GM23248 (cell line): ENCODE data around the gene MFAP2. TPM values are rescaled to one million over a fixed set of nuclear protein-coding genes. Genes with fewer than 3 reads are reported as not detected.
A peak's percentile ranks its signal among the peaks of the same experiment; 100 is the strongest.

Source experiments
- DNase-seq: peaks from one replicate; pipeline ENCODE4 v3.0.0-alpha.2; 2015
- H2AFZ ChIP-seq: fragments of 200-600 bp; sonication (generic); 2 replicates; pipeline ENCODE4 v1.6.1; 2016; ENCODE audit warnings: antibody characterized with exemption
- H3F3A ChIP-seq: fragments of 200-600 bp; sonication (generic); 2 replicates; pipeline ENCODE4 v1.6.1; 2016; ENCODE audit warnings: mild to moderate bottlenecking, antibody characterized with exemption, mixed run types; ENCODE audit not compliant: insufficient read depth
- H3K27ac ChIP-seq: fragments of 200-600 bp; sonication (generic); 2 replicates; pipeline ENCODE4 v1.5.1; 2016; ENCODE audit warnings: mild to moderate bottlenecking
- H3K27me3 ChIP-seq: fragments of 200-600 bp; sonication (generic); replicated peaks from 2 replicates; pipeline ENCODE4 v1.6.1; 2016; ENCODE audit warnings: mild to moderate bottlenecking; ENCODE audit not compliant: insufficient read depth
- H3K36me3 ChIP-seq: fragments of 200-600 bp; sonication (generic); 2 replicates; pipeline ENCODE4 v1.6.1; 2016; ENCODE audit warnings: low read depth, mild to moderate bottlenecking
- H3K4me1 ChIP-seq: fragments of 200-600 bp; sonication (generic); 2 replicates; pipeline ENCODE4 v1.6.1; 2016; ENCODE audit warnings: mild to moderate bottlenecking; ENCODE audit not compliant: insufficient read depth
- H3K4me2 ChIP-seq: fragments of 200-600 bp; sonication (generic); one replicate; pipeline ENCODE4 v1.6.1; 2016; ENCODE audit warnings: mild to moderate bottlenecking; ENCODE audit not compliant: unreplicated experiment
- H3K4me3 ChIP-seq: fragments of 200-600 bp; sonication (generic); 2 replicates; pipeline ENCODE4 v1.5.1; 2016; ENCODE audit warnings: mild to moderate bottlenecking
- H3K79me2 ChIP-seq: fragments of 200-600 bp; sonication (generic); 2 replicates; pipeline ENCODE4 v1.6.1; 2016; ENCODE audit warnings: mild to moderate bottlenecking; ENCODE audit not compliant: insufficient read depth
- H3K9ac ChIP-seq: fragments of 200-600 bp; sonication (generic); 2 replicates; pipeline ENCODE4 v1.6.1; 2016; ENCODE audit warnings: mild to moderate bottlenecking
- H3K9me2 ChIP-seq: fragments of 200-600 bp; sonication (generic); 2 replicates; pipeline ENCODE4 v1.6.1; 2016; ENCODE audit warnings: mixed run types, mild to moderate bottlenecking, moderate library complexity; ENCODE audit not compliant: insufficient read depth
- H3K9me3 ChIP-seq: fragments of 200-600 bp; sonication (generic); one replicate; pipeline ENCODE4 v1.6.1; 2017; ENCODE audit warnings: low read depth
- H4K20me1 ChIP-seq: fragments of 200-600 bp; sonication (generic); 2 replicates; pipeline ENCODE4 v1.6.0; 2016; ENCODE audit not compliant: insufficient read depth
- EZH2 ChIP-seq: fragments of 200-600 bp; sonication (generic); IDR thresholded peaks from 2 replicates; pipeline ENCODE4 v1.6.1; 2018; ENCODE audit warnings: antibody characterized with exemption, mild to moderate bottlenecking; ENCODE audit not compliant: insufficient read depth, poor library complexity, severe bottlenecking
- EZH2phosphoT487 ChIP-seq: fragments of 200-600 bp; sonication (generic); IDR thresholded peaks from 2 replicates; pipeline ENCODE4 v1.6.1; 2018; ENCODE audit warnings: antibody characterized with exemption, moderate library complexity, mild to moderate bottlenecking, low read depth; ENCODE audit not compliant: insufficient read depth
- WGBS, 2 experiments: methylation state at CpG; one replicate each; pipeline ENCODE4 v1.1.6; 2015 to 2017; ENCODE audit warnings: low lambda C conversion rate in 2 of 2, low coverage in 1 of 2; ENCODE audit errors: missing lambda C conversion rate in 2 of 2; 5-methylcytosine and 5-hydroxymethylcytosine counted together
- in situ Hi-C: fragments of 300-500 bp; cut with MboI; formaldehyde crosslinking; loops from 2 replicates; pipeline ENCODE4 v1.15.0; 2020
- polyA plus RNA-seq: library from polyadenylated mRNA; unstranded; fragments of >200 nt; fragmentation: Nextera tagmentation; extraction: Ambion mirVana; gene quantifications from 2 replicates; pipeline ENCODE4 v1.2.1, GENCODE V29; 2016
- total RNA-seq: library from RNA; depleted of rRNA; stranded (reverse); fragments of >200 nt; shearing (Covaris generic); gene quantifications from 2 replicates; pipeline ENCODE4 v1.2.3, GENCODE V29; 2014

Gene MFAP2
- total and polyA plus RNA-seq, 2 experiments from 2014 or later: 189 to 471 TPM

DNA sequence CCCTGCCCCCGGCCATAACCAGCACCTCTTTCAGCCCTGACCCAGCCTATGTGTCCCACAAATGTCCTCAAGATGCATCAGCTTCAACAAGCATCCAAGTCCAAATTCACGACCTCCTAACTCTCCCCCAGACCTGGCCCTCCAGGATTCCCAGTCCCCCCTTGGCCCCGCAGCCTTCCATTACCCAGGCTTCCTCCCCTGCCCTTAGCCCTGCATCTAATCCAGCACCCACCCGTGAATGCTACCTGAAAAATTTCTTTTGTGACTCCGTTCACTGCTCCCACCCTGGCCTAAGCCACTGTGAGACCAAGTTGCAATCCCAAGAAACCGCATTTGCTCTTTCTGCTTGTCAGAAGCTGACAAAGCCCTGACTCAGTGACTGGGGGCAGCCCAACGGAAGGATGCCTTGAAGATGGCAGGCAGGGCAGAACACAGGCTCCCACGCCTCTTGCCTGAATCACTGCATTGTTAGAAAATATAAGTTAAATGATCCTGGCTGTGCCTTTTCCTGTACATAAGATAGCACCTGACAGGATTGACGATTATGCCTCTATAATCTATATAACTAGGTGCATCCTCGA, 939 bp upstream of the MFAP2 start:
- H3F3A ChIP-seq: peaks cover 32% of the 10 kb centered on the region
- H4K20me1 ChIP-seq: no peaks in the 10 kb centered on the region

DNA sequence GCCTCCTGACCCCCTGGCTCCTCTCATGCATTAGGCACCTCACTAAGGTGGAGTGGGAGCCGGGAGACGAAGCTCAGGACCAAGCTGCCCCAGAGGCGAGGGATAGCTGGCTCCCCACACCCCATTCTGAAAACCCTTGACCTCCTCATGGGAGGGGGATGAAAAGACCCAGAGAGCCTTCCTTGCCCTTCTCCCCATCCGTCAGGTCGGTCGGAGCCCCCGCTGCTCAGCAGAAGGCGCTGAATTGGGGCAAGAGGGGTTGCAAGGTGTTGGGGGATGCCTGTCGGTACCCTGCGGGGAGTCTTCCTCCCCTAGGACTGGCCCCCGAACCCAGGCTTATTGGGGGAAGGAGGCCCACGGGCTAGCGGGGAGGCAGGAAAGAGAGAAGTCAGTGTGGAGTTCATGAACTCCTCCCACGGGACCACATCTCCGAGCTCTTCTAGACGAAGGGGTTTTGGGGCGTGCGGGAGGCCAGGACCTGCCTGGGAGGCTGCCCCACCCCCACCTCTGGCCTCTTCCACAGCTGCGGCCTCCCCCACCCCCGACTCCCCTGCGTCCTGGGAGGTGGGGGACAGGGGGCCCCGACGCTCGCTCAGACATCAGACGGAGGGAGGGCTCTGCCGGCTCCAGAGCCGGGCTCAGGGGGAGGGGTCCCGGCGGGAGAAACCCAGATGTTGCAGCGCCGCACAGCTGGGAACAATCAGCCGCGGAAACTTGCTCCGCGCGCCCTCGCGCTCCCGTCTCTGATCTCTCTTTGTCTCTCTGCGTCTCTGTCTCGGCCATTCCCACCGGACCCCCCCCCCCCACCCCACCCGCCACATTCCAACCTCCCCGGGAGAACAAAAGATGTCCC, 719 bp downstream of the MFAP2 start:
- H3K27me3 ChIP-seq: no peaks in the 10 kb centered on the region
- peaks cover 45% of the 10 kb centered on the region for H3K79me2 ChIP-seq
- peak overlapping the region; percentile 95 for H3K9ac ChIP-seq
- no peaks in the 10 kb centered on the region for H3K9me3 ChIP-seq
- no peaks in the 10 kb centered on the region for H3K9me2 ChIP-seq
- no peak overlapping the region for H2AFZ ChIP-seq
- DNase-seq: peak; percentile 66
- 2 to 4% methylated on average over 18 to 40 of the region's 44 CpGs for WGBS, 2 experiments
- H3K4me3 ChIP-seq: peak overlapping the region; percentile 88
- in situ Hi-C loops: no loop called here
- H3F3A ChIP-seq: peaks cover 22% of the 10 kb centered on the region
- H4K20me1 ChIP-seq: no peaks in the 10 kb centered on the region
- H3K36me3 ChIP-seq: no peaks in the 10 kb centered on the region
- peaks cover 29% of the 10 kb centered on the region for H3K4me1 ChIP-seq
- TF ChIP-seq EZH2phosphoT487: no peak
- TF ChIP-seq EZH2: no peak
- peak overlapping the region; percentile 98 for H3K27ac ChIP-seq
- peak overlapping the region; percentile 93 for H3K4me2 ChIP-seq

More for the DNA sequence above, 939 bp upstream of the MFAP2 start:
- H3K36me3 ChIP-seq: no peaks in the 10 kb centered on the region; the same call in 1 of the 2 replicates
- no peak overlapping the region for H2AFZ ChIP-seq
- no peaks in the 10 kb centered on the region for H3K9me3 ChIP-seq
- DNase-seq: peak; percentile 99
- in situ Hi-C loops: no loop called here
- peak overlapping the region; percentile 98 for H3K27ac ChIP-seq
- H3K27me3 ChIP-seq: no peaks in the 10 kb centered on the region
- no peaks in the 10 kb centered on the region for H3K9me2 ChIP-seq
- peak overlapping the region; percentile 95 for H3K9ac ChIP-seq
- peak overlapping the region; percentile 93 for H3K4me2 ChIP-seq
- H3K4me1 ChIP-seq: peaks cover 33% of the 10 kb centered on the region
- TF ChIP-seq EZH2 (no peak), EZH2phosphoT487 (no peak)
- WGBS, 2 experiments: 4 to 8% methylated on average over 10 of the region's 10 CpGs
- peak overlapping the region; percentile 88 for H3K4me3 ChIP-seq
- peaks cover 34% of the 10 kb centered on the region for H3K79me2 ChIP-seq

GRCh38 chr1:16978567-16979474, 1.6 kb downstream of the MFAP2 start:
- Histone ChIP-seq H3K79me2 (peaks cover 45% of the 10 kb centered on the region), H3K27ac (peak overlapping the region; percentile 98), H3K9me2 (no peaks in the 10 kb centered on the region), H3K27me3 (no peaks in the 10 kb centered on the region), H3K9ac (peak overlapping the region; percentile 95), H3F3A (peaks cover 22% of the 10 kb centered on the region), H3K9me3 (no peaks in the 10 kb centered on the region), H2AFZ (no peak overlapping the region), H4K20me1 (no peaks in the 10 kb centered on the region), H3K4me2 (peak overlapping the region; percentile 93), H3K36me3 (no peaks in the 10 kb centered on the region), H3K4me1 (peaks cover 23% of the 10 kb centered on the region), H3K4me3 (peak overlapping the region; percentile 88)
- DNase-seq: peak; percentile 96
- in situ Hi-C loops: no loop called here
- TF ChIP-seq EZH2phosphoT487: no peak
- TF ChIP-seq EZH2: no peak
- WGBS, 2 experiments: 3 to 7% methylated on average over 19 to 20 of the region's 20 CpGs

DNA sequence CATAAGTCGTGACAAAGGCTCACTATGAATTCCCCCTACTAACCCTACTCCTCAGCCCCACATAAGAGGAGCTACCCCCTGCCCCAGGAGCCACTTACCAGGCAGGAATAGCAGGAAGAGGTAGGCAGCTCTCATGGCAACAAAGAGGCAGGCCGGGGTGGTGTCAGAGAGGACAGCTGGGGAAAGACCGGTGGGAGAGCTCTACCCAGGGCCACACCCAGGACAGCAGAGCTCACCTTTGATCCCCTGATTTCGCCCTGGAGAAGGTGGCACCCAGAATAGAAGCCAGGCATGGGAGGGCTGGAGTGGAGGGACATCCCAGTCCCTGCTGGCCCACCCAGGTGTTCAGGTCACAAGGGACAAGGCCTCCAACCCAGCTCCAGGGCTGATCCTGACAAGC, 2.3 kb downstream of the MFAP2 start:
- Histone ChIP-seq H3K36me3 (no peaks in the 10 kb centered on the region), H3K9me3 (no peaks in the 10 kb centered on the region), H3K9me2 (no peaks in the 10 kb centered on the region), H3F3A (peaks cover 21% of the 10 kb centered on the region), H3K27me3 (no peaks in the 10 kb centered on the region), H3K79me2 (peaks cover 45% of the 10 kb centered on the region), H3K27ac (peak overlapping the region; percentile 98), H3K4me1 (peaks cover 23% of the 10 kb centered on the region), H3K4me2 (peak overlapping the region; percentile 93), H4K20me1 (no peaks in the 10 kb centered on the region), H3K9ac (peak overlapping the region; percentile 95), H2AFZ (no peak overlapping the region), H3K4me3 (peak overlapping the region; percentile 88)
- 93 to 100% methylated on average over 3 to 4 of the region's 4 CpGs for WGBS, 2 experiments
- TF ChIP-seq EZH2 (no peak), EZH2phosphoT487 (no peak)
- DNase-seq: no peak
- in situ Hi-C loops: no loop called here
